ENCODE results near the gene GAA. TPM values are rescaled to one million over a fixed set of nuclear protein-coding genes. Genes with fewer than 3 reads are reported as not detected.

Gene GAA
- total RNA-seq, 1 experiment from 2014 or later, result 30.3 TPM

- Histone ChIP-seq H3T11ph (ENCODE audit: low read length) (no peak overlapping the region), H3K4me1 (ENCODE audit: insufficient read depth, low read length) (peaks cover 3% of the 10 kb centered on the region; the same call in 1 of the 2 replicates), H4K20me1 (ENCODE audit: control insufficient read depth, insufficient read depth, insufficient read length) (no peaks in the 10 kb centered on the region), H3K9me3 (ENCODE audit: control insufficient read depth, low read depth, low read length) (no peaks in the 10 kb centered on the region), H2BK120ac (ENCODE audit: low read depth, low read length, poor library complexity, severe bottlenecking) (no peak overlapping the region), H3K9ac (ENCODE audit: extremely low read depth, insufficient read length, low read length) (peak overlapping the region; percentile 86), H2BK5ac (ENCODE audit: insufficient read length, low read length) (no peak overlapping the region), H3K23me2 (ENCODE audit: insufficient read length, low read depth, low read length, poor library complexity, severe bottlenecking) (peaks cover 6% of the 10 kb centered on the region), H3K23ac (ENCODE audit: insufficient read length, low read depth, low read length) (no peak overlapping the region), H3K79me2 (ENCODE audit: insufficient read depth, low read length) (peaks cover 22% of the 10 kb centered on the region; the same call in 1 of the 2 replicates), H4K91ac (ENCODE audit: insufficient read length, low read depth, low read length) (no peak overlapping the region), H3K4me2 (ENCODE audit: insufficient read depth, insufficient read length, low read length) (peak overlapping the region; percentile 87), H2AFZ (ENCODE audit: low read length) (no peak overlapping the region), H3K79me1 (ENCODE audit: insufficient read depth, low read depth, low read length, poor library complexity, severe bottlenecking) (peaks cover 4% of the 10 kb centered on the region), H2BK12ac (ENCODE audit: insufficient read length, low read depth, low read length) (no peak overlapping the region), H4K8ac (replicated peaks; ENCODE audit: insufficient read length, low read depth, low read length) (no peak overlapping the region), H3K27me3 (ENCODE audit: insufficient read depth, low read length) (no peaks in the 10 kb centered on the region), H2BK15ac (ENCODE audit: low read depth, low read length) (no peak overlapping the region), H3K4ac (ENCODE audit: low read depth, low read length) (no peak overlapping the region), H3K27ac (ENCODE audit: insufficient read length, low read depth, low read length) (no peak overlapping the region), H3K18ac (ENCODE audit: insufficient read length, low read depth, low read length) (peak overlapping the region; percentile 73), H4K5ac (ENCODE audit: insufficient read length, low read depth, low read length) (no peak overlapping the region), H3K14ac (ENCODE audit: insufficient read depth, low read length) (peak overlapping the region; percentile 87), H2AK5ac (ENCODE audit: insufficient read length, low read length) (no peak overlapping the region), H2BK20ac (ENCODE audit: low read depth, low read length, poor library complexity, severe bottlenecking) (no peak overlapping the region), H3K56ac (ENCODE audit: insufficient read length, low read depth, low read length) (no peak overlapping the region)
- Mint-ChIP-seq H3K9me3 (no peaks in the 10 kb centered on the region), H3K36me3 (ENCODE audit: insufficient read depth in 1 of 3, low read depth in 3 of 3) (peaks cover 21 to 49% (median 44%) of the 10 kb centered on the region in 3 experiments; a peak in 6 of 7 replicates), H3K4me3 (peak overlapping the region; percentile 85 to 86), H3K27me3 (ENCODE audit: low read depth) (peaks cover 2% of the 10 kb centered on the region), H3K4me1 (peaks cover 24 to 42% of the 10 kb centered on the region in 2 experiments), H3K27ac (peak overlapping the region; percentile 65 to 92 (median 85); a peak in 5 of 7 replicates)
- TF ChIP-seq CTCF (conservative IDR thresholded peaks at IDR 0.05), result no peak
- WGBS (ENCODE audit: extremely low coverage, insufficient read length, low lambda C conversion rate), result no CpG with 5 or more reads among the region's 69 CpGs
- no peak for DNase-seq
These were observed 45.0 kb downstream of the GAA start for GRCh38 chr17:80146121-80147034.

Data from H9 (cell line).